Measurements from ENCODE around the gene PADI6. TPM values are rescaled to one million over a fixed set of nuclear protein-coding genes. Genes with fewer than 3 reads are reported as not detected.

The PADI6 gene
- total and polyA plus RNA-seq, 2 of the 8 experiments (the other 6 are each of a cell fraction or from before 2014, with no cell fraction given): not detected

- H2AK5ac ChIP-seq (ENCODE audit: low read depth, low read length): no peak overlapping the region
- 91% methylated on average over 3 of the region's 3 CpGs; no CpG with 5 or more reads in 1 of the 2 experiments for WGBS, 2 experiments (ENCODE audit: extremely low coverage in 1 of 2, insufficient coverage in 1 of 2, insufficient read length in 1 of 2, insufficient replicate concordance in 2 of 2, low coverage in 1 of 2, low lambda C conversion rate in 2 of 2, missing lambda C conversion rate in 1 of 2)
- ChIA-PET CTCF (ENCODE audit: partially characterized antibody) (interaction anchor here (1.9 to 2.7 kb wide), 3 partner anchors 8 to 54 kb away, joined by 6 to 8 read pairs (median 6); no protein-coding TSS in a partner anchor), POLR2A (ENCODE audit: partially characterized antibody) (interaction anchor here (1.0 to 12.4 kb wide), 12 partner anchors 8 to 115 kb away, joined by 3 to 155 read pairs (median 10); no protein-coding TSS in a partner anchor)
- H3K9ac ChIP-seq (replicated peaks in 1 of 4; ENCODE audit: extremely low read depth in 1 of 4, low read depth in 3 of 4, low read length in 3 of 4): no peak overlapping the region
- no peak overlapping the region for H3K23ac ChIP-seq (ENCODE audit: insufficient read length)
- DNase-seq (ENCODE audit: low read depth in 1 of 2, low spot score in 2 of 2) (no peak), FAIRE-seq (no peak)
- peaks cover 33 to 57% (median 49%) of the 10 kb centered on the region in 4 experiments for H3K4me1 ChIP-seq (replicated peaks in 1 of 4; ENCODE audit: control insufficient read depth in 3 of 4, insufficient read depth in 4 of 4, low read length in 3 of 4)
- H3K9me3 ChIP-seq (ENCODE audit: insufficient read depth in 2 of 2, low read depth in 1 of 2, low read length in 1 of 2): no peaks in the 10 kb centered on the region
- peaks cover 18% of the 10 kb centered on the region for H3K79me1 ChIP-seq (ENCODE audit: low read depth, low read length)
- TF ChIP-seq TAF1 (IDR thresholded peaks at IDR 0.05; ENCODE audit: low read depth, low read length): no peak
- no peak for TF ChIP-seq CBX8 (IDR thresholded peaks at IDR 0.05; ENCODE audit: borderline replicate concordance, low read depth, low read length)
- TF ChIP-seq POLR2AphosphoS5 (IDR thresholded peaks at IDR 0.05; ENCODE audit: low read depth, low read length): peak; percentile 72; the same call in 1 of the 2 replicates
- TF ChIP-seq RAD21 (IDR thresholded peaks at IDR 0.05 in 1 of 2, conservative IDR thresholded peaks at IDR 0.05 in 1 of 2; ENCODE audit: low read depth in 2 of 2, low read length in 2 of 2): no peak
- no peak for TF ChIP-seq FOSL1 (IDR thresholded peaks at IDR 0.05; ENCODE audit: insufficient read depth, low read depth, low read length)
- no peak for TF ChIP-seq EZH2 (IDR thresholded peaks at IDR 0.05; ENCODE audit: low read depth, low read length, severe bottlenecking)
- no peak for TF ChIP-seq GABPA (IDR thresholded peaks at IDR 0.05; ENCODE audit: borderline replicate concordance, insufficient read depth, low read length)
- no peak for TF ChIP-seq YY1 (IDR thresholded peaks at IDR 0.05; ENCODE audit: low read depth, low read length)
- no peak for TF ChIP-seq EGR1 (IDR thresholded peaks at IDR 0.05; ENCODE audit: borderline replicate concordance, low read depth, low read length)
- peak in 1 of 2 experiments; percentile 17; a peak in 2 of 3 replicates for TF ChIP-seq POLR2A (IDR thresholded peaks at IDR 0.05; ENCODE audit: control extremely low read depth in 1 of 2, low read depth in 2 of 2, low read length in 2 of 2)
- H4K91ac ChIP-seq (replicated peaks; ENCODE audit: insufficient read length, low read length): peak overlapping the region; percentile 19
- H3K18ac ChIP-seq (ENCODE audit: extremely low read depth, low read length): no peak overlapping the region; the same call in 1 of the 2 replicates
- H4K5ac ChIP-seq (ENCODE audit: insufficient read length, low read depth, low read length): peak overlapping the region; percentile 52
- H2BK120ac ChIP-seq (replicated peaks; ENCODE audit: low read depth, low read length): no peak overlapping the region
- H3K4me2 ChIP-seq (ENCODE audit: insufficient read depth in 1 of 2, low read depth in 2 of 2, low read length in 2 of 2): peak overlapping the region in 1 of 2 experiments; percentile 16; a peak in 1 of 4 replicates
- no peak overlapping the region for H2BK20ac ChIP-seq (ENCODE audit: low read length)
- H3K36me3 ChIP-seq (ENCODE audit: control insufficient read depth in 2 of 4, insufficient read depth in 4 of 4, low read length in 3 of 4): peaks cover 8 to 88% (median 37%) of the 10 kb centered on the region in 4 experiments
- peaks cover 43 to 97% of the 10 kb centered on the region in 2 experiments for H3K79me2 ChIP-seq (ENCODE audit: control insufficient read depth in 1 of 2, insufficient read depth in 2 of 2, low read length in 2 of 2)
- H4K8ac ChIP-seq (ENCODE audit: extremely low read depth, insufficient read depth, low read length): peak overlapping the region; percentile 22; the same call in 1 of the 2 replicates
- peaks cover 39 to 56% of the 10 kb centered on the region in 2 experiments for H4K20me1 ChIP-seq (replicated peaks in 1 of 2; ENCODE audit: control insufficient read depth in 1 of 2, insufficient read depth in 2 of 2, low read length in 2 of 2)
- peak overlapping the region; percentile 4; the same call in 1 of the 2 replicates for H3K27ac ChIP-seq (ENCODE audit: low read depth, low read length)
- H3K27me3 ChIP-seq (replicated peaks in 1 of 4; ENCODE audit: control insufficient read depth in 3 of 4, extremely low read depth in 1 of 4, insufficient read depth in 3 of 4, low read length in 3 of 4): no peaks in the 10 kb centered on the region
- H2AFZ ChIP-seq (ENCODE audit: low read length): no peak overlapping the region
- no peak overlapping the region; the same call in 1 of the 2 replicates for H2BK12ac ChIP-seq (ENCODE audit: low read depth, low read length)
- peaks cover 12% of the 10 kb centered on the region for H3K23me2 ChIP-seq (ENCODE audit: low read depth, low read length)
- H3K14ac ChIP-seq (ENCODE audit: insufficient read length): no peak overlapping the region
- no peak overlapping the region for H3K4ac ChIP-seq (replicated peaks; ENCODE audit: insufficient read length, low read depth, low read length)
- no peak overlapping the region for H2BK15ac ChIP-seq (ENCODE audit: low read length)
- H3K4me3 ChIP-seq (ENCODE audit: extremely low read depth in 1 of 4, insufficient read depth in 2 of 4, low read depth in 3 of 4, low read length in 4 of 4): no peak overlapping the region
- H2BK5ac ChIP-seq (ENCODE audit: low read depth, low read length): peak overlapping the region; percentile 41; the same call in 1 of the 2 replicates
- no peak overlapping the region for H3K56ac ChIP-seq (replicated peaks; ENCODE audit: insufficient read length, low read depth, low read length)
Measured at GRCh38 chr1:17432412-17432811, 60.4 kb downstream of the PADI6 start.
